Prostate gland (tissue), 2 donors: ENCODE data around the gene PCDH9. TPM values are rescaled to one million over a fixed set of nuclear protein-coding genes. Genes with fewer than 3 reads are reported as not detected.

Experiments used
- DNase-seq: peaks from one replicate; pipeline ENCODE4 v3.0.0-alpha.2; 2019; ENCODE audit warnings: low spot score
- H3K27ac ChIP-seq, 2 donors: fragments of 200-600 bp; sonication (generic); 2 replicates each; pipeline ENCODE4 v1.5.1; 2017 to 2019
- H3K27me3 ChIP-seq: fragments of 200-600 bp; sonication (generic); replicated peaks from 2 replicates; pipeline ENCODE4 v1.5.1; 2019; ENCODE audit not compliant: insufficient read depth
- H3K36me3 ChIP-seq, 2 donors: fragments of 200-600 bp; sonication (generic); 1 replicate in 1 of 2; 2 replicates in 1 of 2; pipeline versions ENCODE4 v1.5.1 to v1.8.1; 2017 to 2019
- H3K4me1 ChIP-seq: fragments of 200-600 bp; sonication (generic); replicated peaks from 2 replicates; pipeline ENCODE4 v1.5.1; 2019
- H3K4me3 ChIP-seq, 2 donors: fragments of 200-600 bp; sonication (generic); 2 replicates each; pipeline ENCODE4 v1.5.1; 2017 to 2019
- H3K9me3 ChIP-seq: fragments of 200-600 bp; sonication (generic); 2 replicates; pipeline ENCODE4 v1.5.1; 2017
- CTCF ChIP-seq, 4 experiments: fragments of 200-600 bp in 2 of 4; fragments of 450-650 bp in 2 of 4; sonication (generic) in 2 of 4; IDR thresholded peaks; 1 replicate in 3 of 4; 2 replicates in 1 of 4; pipeline ENCODE4 v1.5.1; 2016 to 2019; ENCODE audit warnings: antibody characterized with exemption in 4 of 4, mild to moderate bottlenecking in 2 of 4, moderate library complexity in 2 of 4
- POLR2A ChIP-seq: fragments of 450-650 bp; IDR thresholded peaks from one replicate; pipeline ENCODE4 v1.6.1; 2016; ENCODE audit warnings: antibody characterized with exemption, mild to moderate bottlenecking
- POLR2AphosphoS5 ChIP-seq: sonication (generic); formaldehyde crosslinking; IDR thresholded peaks from one replicate; pipeline ENCODE4 v1.6.1; 2017; ENCODE audit warnings: antibody characterized with exemption
- WGBS: methylation state at CpG from one replicate; pipeline ENCODE4 v1.1.5; 2018; 5-methylcytosine and 5-hydroxymethylcytosine counted together
- intact Hi-C: fragments of 100-400 bp; cut with DNase I; formaldehyde crosslinking; loops from one replicate; pipeline ENCODE4 v1.14.2; 2022
- total RNA-seq, 2 donors: library from RNA; depleted of rRNA; stranded (reverse); fragments of >200 nt; gene quantifications; one replicate each; pipeline ENCODE4 v1.1.0, GENCODE V29; 2016

The PCDH9 gene
- total RNA-seq, 2 donors from 2014 or later, result 1.8 to 5.5 TPM

- no peak for DNase-seq
- no peaks in the 10 kb centered on the region for H3K27me3 ChIP-seq
- H3K36me3 ChIP-seq, result no peaks in the 10 kb centered on the region
- TF ChIP-seq POLR2A (no peak), CTCF (IDR thresholded peaks at IDR 0.05) (no peak), POLR2AphosphoS5 (no peak)
- H3K27ac ChIP-seq, result no peak overlapping the region
- no peak overlapping the region for H3K4me3 ChIP-seq
- WGBS, result 86% methylated on average over 3 of the region's 3 CpGs
- intact Hi-C loops, result no loop called here
- H3K9me3 ChIP-seq, result no peaks in the 10 kb centered on the region
- no peaks in the 10 kb centered on the region for H3K4me1 ChIP-seq
Observed at GRCh38 chr13:66365101-66365500, 865.0 kb downstream of the PCDH9 start.

- no peak for DNase-seq
- H3K27me3 ChIP-seq, result no peaks in the 10 kb centered on the region
- intact Hi-C loops, result no loop called here
- no peaks in the 10 kb centered on the region for H3K9me3 ChIP-seq
- no peaks in the 10 kb centered on the region for H3K36me3 ChIP-seq
- no peaks in the 10 kb centered on the region for H3K4me1 ChIP-seq
- H3K4me3 ChIP-seq, result no peak overlapping the region
- TF ChIP-seq POLR2AphosphoS5 (no peak), CTCF (IDR thresholded peaks at IDR 0.05) (no peak), POLR2A (no peak)
- H3K27ac ChIP-seq, result no peak overlapping the region
Observed at GRCh38 chr13:66364346-66364745, 865.8 kb downstream of the PCDH9 start.

- no peaks in the 10 kb centered on the region for H3K27me3 ChIP-seq
- H3K9me3 ChIP-seq, result no peaks in the 10 kb centered on the region
- intact Hi-C loops, result no loop called here
- no peak overlapping the region for H3K27ac ChIP-seq
- no peaks in the 10 kb centered on the region for H3K36me3 ChIP-seq
- no peak overlapping the region for H3K4me3 ChIP-seq
- H3K4me1 ChIP-seq, result no peaks in the 10 kb centered on the region
- no peak for TF ChIP-seq POLR2AphosphoS5
- TF ChIP-seq POLR2A, result no peak
- TF ChIP-seq CTCF (IDR thresholded peaks at IDR 0.05), result no peak
- no peak for DNase-seq
- WGBS, result 100% methylated on average over 1 of the region's 1 CpG
Observed at GRCh38 chr13:66362485-66362884, 867.7 kb downstream of the PCDH9 start.

GRCh38 chr13:66359910-66360552, 870.1 kb downstream of the PCDH9 start:
- WGBS, result 71% methylated on average over 5 of the region's 5 CpGs
- no peaks in the 10 kb centered on the region for H3K27me3 ChIP-seq
- intact Hi-C loops, result no loop called here
- no peaks in the 10 kb centered on the region for H3K36me3 ChIP-seq
- TF ChIP-seq POLR2AphosphoS5, result no peak
- no peak for DNase-seq
- no peaks in the 10 kb centered on the region for H3K9me3 ChIP-seq
- H3K4me3 ChIP-seq, result no peak overlapping the region
- no peaks in the 10 kb centered on the region for H3K4me1 ChIP-seq
- no peak overlapping the region for H3K27ac ChIP-seq

GRCh38 chr13:66359393-66359792, 870.7 kb downstream of the PCDH9 start:
- 25% methylated on average over 3 of the region's 3 CpGs for WGBS
- Histone ChIP-seq H3K4me3 (no peak overlapping the region), H3K27me3 (no peaks in the 10 kb centered on the region), H3K36me3 (no peaks in the 10 kb centered on the region), H3K9me3 (no peaks in the 10 kb centered on the region), H3K27ac (no peak overlapping the region), H3K4me1 (no peaks in the 10 kb centered on the region)
- intact Hi-C loops, result no loop called here
- no peak for TF ChIP-seq POLR2AphosphoS5
- no peak for TF ChIP-seq POLR2A
- TF ChIP-seq CTCF (IDR thresholded peaks at IDR 0.05), result no peak
- DNase-seq, result no peak
